ENCODE measurements around the gene ACAD9. TPM values are rescaled to one million over a fixed set of nuclear protein-coding genes. Genes with fewer than 3 reads are reported as not detected.

ACAD9 gene
- total and polyA plus RNA-seq, 7 experiments from 2014 or later: 17.1 to 74.0 (median 57.5) TPM

Other genes with a start within 250 kb of the ACAD9 start
- gene RPN1, start 228.8 kb upstream of the ACAD9 start, total RNA-seq: 100 to 1,000 TPM in 2 of 5 experiments, 10 to 100 TPM in 3; 76.7 to 203 (median 88.5) TPM
- gene RPN1, start 228.8 kb upstream of the ACAD9 start, polyA plus RNA-seq: 100 to 1,000 TPM; 180 to 190 TPM
- 100 to 1,000 TPM; 124 to 249 (median 172) TPM for gene RAB7A, start 153.4 kb upstream of the ACAD9 start, total RNA-seq
- gene RAB7A, start 153.4 kb upstream of the ACAD9 start, polyA plus RNA-seq: 100 to 1,000 TPM; 176 to 190 TPM
- 1 to 10 TPM in 2 of 5 experiments, under 1 TPM in 3; 0.10 to 1.4 (median 0.46) TPM for gene CFAP92, start 114.5 kb downstream of the ACAD9 start, total RNA-seq
- gene CFAP92, start 114.5 kb downstream of the ACAD9 start, polyA plus RNA-seq: under 1 TPM; 0.20 to 0.89 TPM
- under 1 TPM in 4 of 5 experiments, not detected in 1; 0.07 to 0.24 (median 0.18) TPM for gene EFCC1, start 121.7 kb downstream of the ACAD9 start, total RNA-seq
- gene EFCC1, start 121.7 kb downstream of the ACAD9 start, polyA plus RNA-seq: under 1 TPM; 0.24 to 0.27 TPM
- gene GP9, start 181.2 kb downstream of the ACAD9 start, total RNA-seq: 1 to 10 TPM in 1 of 5 experiments, not detected in 4; 2.5 TPM
- not detected for gene GP9, start 181.2 kb downstream of the ACAD9 start, polyA plus RNA-seq
- 100 to 1,000 TPM in 2 of 5 experiments, 10 to 100 TPM in 3; 58.6 to 122 (median 72.8) TPM for gene RAB43, start 242.2 kb downstream of the ACAD9 start, total RNA-seq
- gene RAB43, start 242.2 kb downstream of the ACAD9 start, polyA plus RNA-seq: 10 to 100 TPM; 27.2 to 56.0 TPM